Measurements from ENCODE around the gene SIMC1.

GRCh38 chr5:176355400-176356178 is 117.4 kb downstream of the SIMC1 start:
- TF ChIP-seq CTCF (IDR thresholded peaks at IDR 0.05; ENCODE audit: low read length) (no peak), EZH2 (IDR thresholded peaks at IDR 0.05; ENCODE audit: borderline replicate concordance, low read length) (no peak)
